B cell (primary cell): ENCODE data around the gene OR13C3. TPM values are rescaled to one million over a fixed set of nuclear protein-coding genes. Genes with fewer than 3 reads are reported as not detected.

Source experiments
- ATAC-seq: fragments of 200-7000 bp; cut with Tn5 transposase; one replicate; pipeline ENCODE4 v1.10.0; 2021; ENCODE audit warnings: low read depth, mild to moderate bottlenecking, moderate number of reproducible peaks, moderate library complexity
- CTCF ChIA-PET: fragments of 350-600 bp; sonication (Branson Sonifier 250); formaldehyde crosslinking; loops from one replicate; lab custom pipeline; 2021; ENCODE audit warnings: antibody characterized with exemption, inconsistent platforms; lab: Charles Lee
- POLR2A ChIA-PET: fragments of 350-600 bp; sonication (Branson Sonifier 250); formaldehyde crosslinking; loops from one replicate; lab custom pipeline; 2021; ENCODE audit warnings: antibody characterized with exemption; lab: Charles Lee
- DNase-seq: peaks from one replicate; pipeline ENCODE4 v3.0.0; 2013
- H2AFZ ChIP-seq: 2 replicates; pipeline ENCODE4 v1.6.1; 2012; ENCODE audit warnings: mild to moderate bottlenecking, low read depth, low read length; ENCODE audit not compliant: insufficient read depth, poor library complexity, severe bottlenecking
- H3K27ac ChIP-seq, 2 donors: 1 replicate in 1 of 2; 2 replicates in 1 of 2; pipeline ENCODE4 v1.5.1; 2012 to 2013; ENCODE audit warnings: low read length in 2 of 2, mild to moderate bottlenecking in 2 of 2, moderate library complexity in 1 of 2
- H3K27me3 ChIP-seq, 4 experiments: fragments of 200-600 bp in 1 of 4; sonication (generic) in 1 of 4; replicated peaks in 1 of 4; 1 replicate in 2 of 4; 2 replicates in 2 of 4; pipeline versions ENCODE4 v1.6.1 to v1.7.0; 2013 to 2016; ENCODE audit warnings: low read length in 3 of 4, mild to moderate bottlenecking in 2 of 4, mixed read lengths in 1 of 4, moderate library complexity in 1 of 4; ENCODE audit not compliant: insufficient read depth in 4 of 4, control insufficient read depth in 3 of 4; ENCODE audit errors: control extremely low read depth in 1 of 4
- H3K36me3 ChIP-seq, 2 experiments: replicated peaks in 1 of 2; 1 replicate in 1 of 2; 2 replicates in 1 of 2; pipeline versions ENCODE4 v1.6.1 to v1.7.1; 2013; ENCODE audit warnings: low read length in 1 of 2; ENCODE audit not compliant: insufficient read depth in 2 of 2, control insufficient read depth in 1 of 2; ENCODE audit errors: control extremely low read depth in 1 of 2, extremely low read depth in 1 of 2
- H3K4me1 ChIP-seq, 2 donors: fragments of 200-600 bp in 1 of 2; sonication (generic) in 1 of 2; 1 replicate in 1 of 2; 2 replicates in 1 of 2; pipeline versions ENCODE4 v1.5.1 to v1.6.1; 2013 to 2017; ENCODE audit warnings: low read length in 2 of 2; ENCODE audit not compliant: control insufficient read depth in 2 of 2, insufficient read depth in 2 of 2
- H3K4me2 ChIP-seq: replicated peaks from 2 replicates; pipeline ENCODE3; 2012; ENCODE audit warnings: mild to moderate bottlenecking, low read depth, low read length; ENCODE audit not compliant: poor library complexity, severe bottlenecking
- H3K4me3 ChIP-seq, 5 experiments: fragments of 200-600 bp in 1 of 5; sonication (generic) in 1 of 5; 1 replicate in 3 of 5; 2 replicates in 2 of 5; pipeline versions ENCODE4 v1.5.1 to v1.7.0; 2011 to 2016; ENCODE audit warnings: low read length in 4 of 5, mild to moderate bottlenecking in 4 of 5, low read depth in 2 of 5, control low read depth in 1 of 5, moderate library complexity in 1 of 5; ENCODE audit not compliant: insufficient read depth in 1 of 5; ENCODE audit errors: control extremely low read depth in 1 of 5, extremely low read depth in 1 of 5
- H3K79me2 ChIP-seq: fragments of 200-600 bp; sonication (generic); one replicate; pipeline ENCODE4 v1.6.0; 2016; ENCODE audit warnings: low read length; ENCODE audit not compliant: control insufficient read depth, insufficient read depth
- H3K9ac ChIP-seq: fragments of 200-600 bp; sonication (generic); 2 replicates; pipeline ENCODE4 v1.6.1; 2017; ENCODE audit warnings: mild to moderate bottlenecking, low read length, moderate library complexity
- H3K9me3 ChIP-seq, 3 donors: one replicate each; pipeline versions ENCODE4 v1.6.1 to v1.7.1; 2013; ENCODE audit warnings: low read length in 2 of 3; ENCODE audit not compliant: control insufficient read depth in 2 of 3, insufficient read depth in 1 of 3; ENCODE audit errors: control extremely low read depth in 1 of 3
- H4K20me1 ChIP-seq: 2 replicates; pipeline ENCODE4 v1.6.0; 2012; ENCODE audit warnings: mild to moderate bottlenecking, low read length; ENCODE audit not compliant: insufficient read depth, control insufficient read depth, poor library complexity, severe bottlenecking
- H3K27ac Mint-ChIP-seq: one replicate; pipeline ENCODE4 v1.8.0; 2021; ENCODE audit warnings: mixed read lengths
- H3K27me3 Mint-ChIP-seq: one replicate; pipeline ENCODE4 v1.8.0; 2021; ENCODE audit warnings: mixed read lengths
- H3K4me1 Mint-ChIP-seq: one replicate; pipeline ENCODE4 v1.8.0; 2021; ENCODE audit warnings: mixed read lengths
- H3K4me3 Mint-ChIP-seq: one replicate; pipeline ENCODE4 v1.8.0; 2021; ENCODE audit warnings: mixed read lengths
- H3K9me3 Mint-ChIP-seq: one replicate; pipeline ENCODE4 v1.8.0; 2022; ENCODE audit warnings: mixed read lengths; ENCODE audit not compliant: insufficient read depth
- EZH2 ChIP-seq: IDR thresholded peaks from 2 replicates; pipeline ENCODE4 v1.6.1; 2012; ENCODE audit warnings: borderline replicate concordance, low read depth, mild to moderate bottlenecking, moderate library complexity, low read length; ENCODE audit not compliant: insufficient read depth, poor library complexity, severe bottlenecking
- WGBS: methylation state at CpG from one replicate; pipeline ENCODE4 v1.1.5; 2013; ENCODE audit warnings: missing lambda C conversion rate; ENCODE audit not compliant: insufficient coverage; 5-methylcytosine and 5-hydroxymethylcytosine counted together
- intact Hi-C: fragments of 100-400 bp; cut with micrococcal nuclease; formaldehyde crosslinking; loops from one replicate; pipeline ENCODE4 v1.10.0; 2022
- polyA plus RNA-seq: library from polyadenylated mRNA; depleted of rRNA; stranded (reverse); fragments of >200 nt; gene quantifications from 2 replicates; pipeline ENCODE4 v1.2.3, GENCODE V29; 2012
- total RNA-seq, 2 donors: library from RNA; stranded (reverse); fragments of 120-200 nt in 1 of 2; gene quantifications; 1 replicate in 1 of 2; 2 replicates in 1 of 2; pipeline versions ENCODE4 v1.2.3 to v1.2.4, GENCODE V29; 2013 to 2022
- TF ChIP-seq, protein P1 (sequence below): fragments of 200-600 bp; IDR thresholded peaks from one replicate; pipeline ENCODE4 v1.8.0; 2022; ENCODE audit warnings: antibody characterized with exemption, mild to moderate bottlenecking

OR13C3 gene
- total and polyA plus RNA-seq, 2 donors (not counting 1 experiment from before 2014, with no cell fraction given), result not detected

DNA sequence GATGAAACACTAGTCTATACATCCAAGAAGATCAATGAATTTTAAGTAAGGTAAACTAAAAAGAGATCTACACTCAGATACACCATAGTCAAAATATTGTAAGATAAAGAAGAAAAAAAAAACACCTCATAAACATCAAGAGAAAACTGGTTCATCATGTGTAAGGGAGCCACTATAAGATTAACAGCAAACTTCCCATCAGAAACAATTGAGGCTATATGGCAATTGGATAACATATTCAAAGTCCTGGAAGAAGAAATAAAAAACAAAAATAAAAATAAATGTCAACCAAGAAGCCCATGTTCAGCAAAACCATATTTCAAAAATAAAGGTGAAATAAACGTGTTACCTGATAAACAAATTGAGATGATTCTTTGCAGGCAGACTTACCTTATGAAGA lies 36.0 kb upstream of the OR13C3 start:
- H3K4me1 Mint-ChIP-seq, result no peaks in the 10 kb centered on the region
- TF ChIP-seq, protein P1, sequence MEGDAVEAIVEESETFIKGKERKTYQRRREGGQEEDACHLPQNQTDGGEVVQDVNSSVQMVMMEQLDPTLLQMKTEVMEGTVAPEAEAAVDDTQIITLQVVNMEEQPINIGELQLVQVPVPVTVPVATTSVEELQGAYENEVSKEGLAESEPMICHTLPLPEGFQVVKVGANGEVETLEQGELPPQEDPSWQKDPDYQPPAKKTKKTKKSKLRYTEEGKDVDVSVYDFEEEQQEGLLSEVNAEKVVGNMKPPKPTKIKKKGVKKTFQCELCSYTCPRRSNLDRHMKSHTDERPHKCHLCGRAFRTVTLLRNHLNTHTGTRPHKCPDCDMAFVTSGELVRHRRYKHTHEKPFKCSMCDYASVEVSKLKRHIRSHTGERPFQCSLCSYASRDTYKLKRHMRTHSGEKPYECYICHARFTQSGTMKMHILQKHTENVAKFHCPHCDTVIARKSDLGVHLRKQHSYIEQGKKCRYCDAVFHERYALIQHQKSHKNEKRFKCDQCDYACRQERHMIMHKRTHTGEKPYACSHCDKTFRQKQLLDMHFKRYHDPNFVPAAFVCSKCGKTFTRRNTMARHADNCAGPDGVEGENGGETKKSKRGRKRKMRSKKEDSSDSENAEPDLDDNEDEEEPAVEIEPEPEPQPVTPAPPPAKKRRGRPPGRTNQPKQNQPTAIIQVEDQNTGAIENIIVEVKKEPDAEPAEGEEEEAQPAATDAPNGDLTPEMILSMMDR, result no peak
- TF ChIP-seq EZH2, result no peak

DNA sequence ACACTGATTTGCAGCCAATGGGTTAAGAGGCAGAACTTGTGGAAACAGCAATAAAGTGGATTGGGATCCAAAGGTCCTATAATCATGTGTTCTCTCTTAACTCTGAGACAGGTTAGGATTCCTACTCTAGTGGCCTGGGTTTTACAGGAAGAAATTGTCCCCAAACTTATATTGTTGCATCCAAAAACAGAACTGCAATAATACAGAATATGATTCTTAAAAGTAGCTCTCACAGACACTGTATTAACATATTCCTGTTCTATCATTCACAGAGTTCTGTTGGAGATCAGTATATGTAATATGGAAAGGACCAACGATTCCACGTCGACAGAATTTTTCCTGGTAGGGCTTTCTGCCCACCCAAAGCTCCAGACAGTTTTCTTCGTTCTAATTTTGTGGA lies 32.2 kb upstream of the OR13C3 start, which contains the start of gene OR13C8:
Gene OR13C8 (plus strand): TSS at position 301 of the 400 bp plus-strand sequence. CDS start 0 bp downstream, at position 301.
- TF ChIP-seq EZH2, result no peak
- TF ChIP-seq, protein P1, result no peak
- no peaks in the 10 kb centered on the region for H3K4me1 Mint-ChIP-seq
- H4K20me1 ChIP-seq, result no peaks in the 10 kb centered on the region
- no peak within 1 kb of the TSS for H3K27ac Mint-ChIP-seq
- no peak within 1 kb of the TSS for H2AFZ ChIP-seq
- no peak within 1 kb of the TSS for H3K27ac ChIP-seq
- ChIA-PET CTCF (no interaction called here), POLR2A (no interaction called here)
- no peak within 1 kb of the TSS for H3K4me3 ChIP-seq
- H3K36me3 ChIP-seq, result no peaks in the 10 kb centered on the region
- no peak within 1 kb of the TSS for H3K4me2 ChIP-seq
- H3K4me1 ChIP-seq, result no peaks in the 10 kb centered on the region
- peaks cover 11% of the 10 kb centered on the region for H3K9me3 Mint-ChIP-seq
- H3K79me2 ChIP-seq, result no peaks in the 10 kb centered on the region
- no peak within 1 kb of the TSS for H3K4me3 Mint-ChIP-seq
- H3K27me3 ChIP-seq, result no peaks in the 10 kb centered on the region
- H3K9me3 ChIP-seq, result peaks cover 0 to 4% (median 0%) of the 10 kb centered on the region in 3 donors
- H3K27me3 Mint-ChIP-seq, result no peaks in the 10 kb centered on the region
- intact Hi-C loops, result no loop called here
- 70% methylated on average over 2 of the region's 4 CpGs for WGBS
- H3K9ac ChIP-seq, result no peak within 1 kb of the TSS
- DNase-seq, result no peak
- ATAC-seq, result no peak

More for the DNA sequence above, 36.0 kb upstream of the OR13C3 start:
- Mint-ChIP-seq H3K27ac (no peak overlapping the region), H3K4me3 (no peak overlapping the region), H3K27me3 (no peaks in the 10 kb centered on the region), H3K9me3 (peaks cover 11% of the 10 kb centered on the region)
- Histone ChIP-seq H3K36me3 (no peaks in the 10 kb centered on the region), H3K27me3 (no peaks in the 10 kb centered on the region), H2AFZ (no peak overlapping the region), H3K9me3 (peaks cover 0 to 4% (median 0%) of the 10 kb centered on the region in 3 donors), H3K4me1 (no peaks in the 10 kb centered on the region), H3K79me2 (no peaks in the 10 kb centered on the region), H3K4me2 (no peak overlapping the region), H3K4me3 (no peak overlapping the region), H4K20me1 (no peaks in the 10 kb centered on the region), H3K27ac (no peak overlapping the region), H3K9ac (no peak overlapping the region)
- ChIA-PET POLR2A (no interaction called here), CTCF (no interaction called here)
- no CpG with 5 or more reads among the region's 1 CpG for WGBS
- DNase-seq, result no peak
- intact Hi-C loops, result no loop called here
- no peak for ATAC-seq
